NOMO-1 (cell line): ENCODE results near the gene GNAI3.

Experiments used
- DNase-seq, 2 experiments: peaks; one replicate each; lab custom pipeline; 2025; ENCODE audit not compliant: unreplicated experiment in 2 of 2; lab: John Stamatoyannopoulos, UW

GNAI3 gene

DNA sequence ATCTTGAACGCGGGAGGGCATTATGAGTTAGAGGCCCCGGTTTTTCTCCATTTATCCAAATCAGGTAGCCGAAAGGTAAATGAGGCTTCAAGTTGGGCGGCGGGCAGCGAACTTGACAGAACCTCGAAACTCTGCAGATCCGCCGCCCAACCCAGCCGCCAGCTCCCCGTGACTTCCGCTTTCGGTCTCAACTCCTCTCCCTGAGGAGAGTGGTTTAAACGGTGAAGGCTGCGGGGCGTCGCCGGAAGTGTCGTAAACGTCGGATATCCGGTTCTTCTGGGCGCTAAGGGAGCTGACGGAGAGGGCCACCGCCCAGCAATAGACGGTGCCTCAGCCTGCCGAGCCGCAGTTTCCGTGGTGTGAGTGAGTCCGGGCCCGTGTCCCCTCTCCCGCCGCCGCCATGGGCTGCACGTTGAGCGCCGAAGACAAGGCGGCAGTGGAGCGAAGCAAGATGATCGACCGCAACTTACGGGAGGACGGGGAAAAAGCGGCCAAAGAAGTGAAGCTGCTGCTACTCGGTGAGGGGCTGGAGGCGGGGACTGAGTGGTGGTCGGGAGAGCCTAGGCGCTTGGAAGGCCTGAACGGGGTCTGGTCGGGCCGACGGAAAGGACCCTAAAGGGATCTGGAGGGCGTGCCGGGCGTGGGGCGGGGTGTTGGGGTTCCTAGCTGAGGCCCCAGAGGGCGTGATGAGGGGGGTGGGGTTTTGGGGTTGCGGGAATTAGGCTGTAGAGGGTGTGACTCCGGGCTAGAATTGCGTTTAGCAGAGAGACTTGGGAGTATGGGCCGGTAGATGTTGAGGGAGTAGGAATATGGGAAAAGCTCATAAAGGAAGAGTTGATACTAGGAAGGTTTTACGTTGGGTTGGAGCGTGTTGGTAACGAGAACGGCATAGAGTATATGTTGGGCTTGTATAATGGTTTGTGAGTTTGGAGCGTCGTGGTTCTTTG is at the start of gene GNAI3:
GNAI3 (plus strand) TSS at position 295 of the 947 bp plus-strand sequence; CDS start at position 401, 106 bp downstream.
- peak; percentile 92 to 97 for DNase-seq

DNA sequence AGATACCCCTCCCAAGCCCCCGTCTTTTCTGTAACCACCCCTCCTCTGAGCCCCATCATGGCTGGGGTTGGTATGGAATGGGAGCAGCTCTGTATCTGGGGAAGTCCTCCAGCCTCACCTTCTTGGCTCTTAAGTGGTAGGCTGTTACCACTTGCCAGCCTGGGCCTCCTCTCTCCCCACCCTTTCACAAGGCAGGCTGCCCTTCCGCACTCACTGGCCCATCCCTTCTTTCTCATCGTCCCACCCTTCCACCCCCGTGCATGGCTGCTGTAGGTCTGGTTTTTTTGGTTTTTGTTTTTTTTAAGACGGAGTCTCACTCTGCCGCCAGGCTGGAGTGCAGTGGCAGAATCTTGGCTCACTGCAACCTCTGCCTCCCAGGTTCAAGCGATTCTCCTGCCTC is 49.3 kb upstream of the GNAI3 start:
- DNase-seq: no peak

DNA sequence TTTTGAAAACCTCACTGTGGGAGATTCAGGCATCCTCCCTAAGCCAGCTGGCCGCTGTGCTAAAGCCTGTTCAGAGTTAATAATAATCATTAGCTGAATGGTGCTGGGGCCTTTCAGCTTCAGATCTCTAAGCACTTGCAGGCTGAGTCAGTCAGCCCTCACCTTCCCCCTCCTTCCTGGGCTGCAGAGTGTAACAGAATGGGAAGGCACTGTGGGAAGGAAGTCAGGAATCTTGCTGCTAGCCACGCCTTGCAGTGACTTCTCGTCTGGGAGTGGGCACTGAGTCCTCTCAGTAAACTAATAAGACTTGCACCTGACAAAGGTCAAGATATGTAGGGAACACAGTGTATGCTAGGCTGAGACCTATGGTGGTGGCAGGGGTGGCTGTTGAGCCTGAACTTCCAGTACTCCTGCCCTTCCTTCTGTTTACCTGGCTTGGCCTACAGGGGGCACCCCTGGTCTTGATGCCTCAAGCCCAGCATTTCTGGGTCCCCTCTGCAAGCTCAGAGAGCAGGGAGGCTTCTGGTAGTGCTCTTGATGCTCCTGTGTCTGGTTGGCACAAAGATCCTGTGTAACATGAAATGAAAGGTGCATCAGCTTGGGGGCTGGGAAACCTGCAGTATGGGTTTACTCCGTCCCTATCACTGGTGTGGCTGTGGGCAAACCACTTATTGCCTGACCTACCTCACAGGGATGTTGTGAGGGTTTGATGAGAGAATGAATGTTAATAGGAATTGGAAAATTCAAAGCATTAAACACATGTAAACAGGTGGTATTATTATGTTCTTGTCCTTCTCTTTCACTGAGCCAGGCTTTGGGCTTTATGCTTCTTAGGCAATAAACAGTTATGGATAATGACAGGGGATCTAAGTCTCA is 48.5 kb upstream of the GNAI3 start:
- peak; percentile 8 to 14 for DNase-seq

DNA sequence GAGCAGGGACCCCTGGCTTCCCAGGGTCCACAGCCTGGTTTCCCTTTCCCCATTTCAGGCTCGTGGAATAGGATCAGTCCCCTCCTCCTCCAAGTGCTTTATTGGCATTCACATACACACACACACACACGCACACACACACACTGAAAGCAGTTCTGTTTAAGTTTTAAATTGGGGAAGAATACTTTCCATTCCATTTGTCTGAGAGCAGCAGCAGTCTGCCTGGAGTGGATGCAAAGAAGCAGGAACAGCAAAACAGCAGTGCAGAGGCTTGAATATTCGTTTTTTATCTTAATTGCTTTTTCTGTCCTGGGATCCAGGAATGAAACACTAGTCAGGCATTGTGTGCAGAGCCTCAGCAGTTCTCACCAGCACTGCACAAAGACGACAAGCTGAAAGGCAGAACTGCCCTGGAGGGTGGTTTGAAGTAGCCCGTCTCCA is 47.5 kb upstream of the GNAI3 start:
- no peak for DNase-seq

DNA sequence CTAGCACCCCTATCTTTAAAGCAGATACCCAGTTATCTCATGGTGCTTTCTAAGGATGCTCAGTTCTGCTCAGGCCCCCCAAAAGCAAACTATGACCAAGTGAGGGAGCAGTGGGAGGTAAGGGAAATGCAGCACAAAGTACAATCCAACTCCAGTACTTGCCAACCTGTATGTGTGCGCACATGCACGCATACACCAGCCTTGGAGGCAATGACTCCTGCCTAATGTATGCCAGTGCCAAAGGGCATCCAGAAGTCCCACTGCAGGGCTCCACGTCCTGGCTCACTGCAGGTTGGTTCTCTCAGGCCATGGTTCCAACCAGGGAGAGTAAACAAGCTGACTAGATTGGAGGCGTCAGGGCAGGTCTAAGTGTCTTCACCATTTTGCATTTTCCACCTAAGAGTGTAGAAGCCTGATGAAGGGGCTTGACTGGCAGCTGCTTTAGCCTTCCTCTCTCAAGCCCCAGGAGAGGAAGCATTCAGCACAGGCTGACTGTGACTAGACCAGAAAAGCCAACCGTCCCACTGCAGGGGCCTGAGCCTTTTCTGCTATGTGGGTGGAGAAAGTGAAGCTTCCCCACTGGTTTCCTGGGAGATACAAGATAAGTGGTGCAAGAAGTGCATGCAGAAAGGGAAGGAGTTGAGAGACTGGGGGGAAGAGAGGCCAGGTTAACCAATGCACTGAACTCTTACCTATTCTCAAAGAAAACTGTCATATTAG is 46.6 kb upstream of the GNAI3 start:
- no peak for DNase-seq

DNA sequence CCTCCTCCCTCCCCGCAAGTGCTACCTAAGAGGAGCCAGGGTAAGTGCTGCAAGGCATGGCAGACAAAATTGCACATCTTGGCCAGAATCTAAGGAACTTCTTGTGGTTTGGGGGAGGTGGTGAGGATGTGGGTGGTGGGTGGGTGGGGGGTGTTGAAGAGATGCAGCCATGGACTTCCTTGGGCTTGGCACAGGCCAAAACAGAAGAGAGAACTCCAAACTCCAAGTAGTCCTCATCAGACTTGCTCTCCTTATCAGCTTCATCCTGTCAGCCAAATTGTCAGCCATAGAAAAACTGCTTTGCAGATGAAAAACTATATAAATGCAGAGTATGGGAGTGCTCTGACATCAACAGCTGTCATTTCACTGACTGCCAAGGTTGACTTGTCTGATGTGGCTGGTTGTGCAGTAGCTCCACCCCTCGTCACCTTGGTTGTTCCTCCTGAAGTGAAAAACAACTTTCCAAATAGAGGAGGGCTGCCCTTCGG is 46.0 kb upstream of the GNAI3 start:
- DNase-seq: no peak

DNA sequence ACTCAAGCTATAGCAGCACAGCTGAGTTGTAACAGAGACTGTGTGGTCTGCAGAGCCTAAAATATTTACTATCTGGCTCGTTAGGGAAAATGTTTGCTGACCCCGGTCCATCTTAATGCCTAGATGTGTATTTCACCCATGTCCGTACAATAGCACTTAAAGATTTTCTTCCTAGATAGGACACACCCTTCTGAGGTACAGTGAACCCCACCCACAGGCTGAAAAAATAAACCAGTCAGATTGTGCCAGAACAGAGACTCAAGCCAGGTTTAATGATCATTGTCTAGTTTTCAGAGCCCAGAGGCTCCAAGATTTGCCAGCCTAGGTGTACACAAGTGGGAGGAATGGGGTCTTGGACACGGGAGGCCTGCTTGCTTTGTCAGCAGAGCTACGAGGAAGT is 44.5 kb upstream of the GNAI3 start:
- DNase-seq: no peak

DNA sequence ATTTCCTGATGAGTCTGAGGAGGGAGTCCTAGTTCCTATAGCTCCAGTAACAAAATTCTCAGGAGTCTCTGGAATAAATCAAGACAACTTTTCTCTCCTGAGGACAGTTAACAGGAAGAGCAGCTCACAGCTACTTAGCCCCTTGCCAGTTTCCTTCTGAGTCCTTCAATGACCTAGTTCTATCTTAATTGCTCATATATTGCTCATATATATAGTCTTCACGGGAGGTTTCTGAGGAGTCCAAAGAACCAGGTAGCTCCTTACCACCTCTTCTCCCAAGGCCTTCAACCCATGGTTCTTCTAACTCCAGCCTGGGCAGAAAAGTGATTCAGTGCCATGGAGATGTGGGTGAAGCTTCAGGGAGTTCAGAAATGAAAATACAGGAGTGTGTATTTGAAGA is 43.4 kb upstream of the GNAI3 start:
- no peak for DNase-seq

DNA sequence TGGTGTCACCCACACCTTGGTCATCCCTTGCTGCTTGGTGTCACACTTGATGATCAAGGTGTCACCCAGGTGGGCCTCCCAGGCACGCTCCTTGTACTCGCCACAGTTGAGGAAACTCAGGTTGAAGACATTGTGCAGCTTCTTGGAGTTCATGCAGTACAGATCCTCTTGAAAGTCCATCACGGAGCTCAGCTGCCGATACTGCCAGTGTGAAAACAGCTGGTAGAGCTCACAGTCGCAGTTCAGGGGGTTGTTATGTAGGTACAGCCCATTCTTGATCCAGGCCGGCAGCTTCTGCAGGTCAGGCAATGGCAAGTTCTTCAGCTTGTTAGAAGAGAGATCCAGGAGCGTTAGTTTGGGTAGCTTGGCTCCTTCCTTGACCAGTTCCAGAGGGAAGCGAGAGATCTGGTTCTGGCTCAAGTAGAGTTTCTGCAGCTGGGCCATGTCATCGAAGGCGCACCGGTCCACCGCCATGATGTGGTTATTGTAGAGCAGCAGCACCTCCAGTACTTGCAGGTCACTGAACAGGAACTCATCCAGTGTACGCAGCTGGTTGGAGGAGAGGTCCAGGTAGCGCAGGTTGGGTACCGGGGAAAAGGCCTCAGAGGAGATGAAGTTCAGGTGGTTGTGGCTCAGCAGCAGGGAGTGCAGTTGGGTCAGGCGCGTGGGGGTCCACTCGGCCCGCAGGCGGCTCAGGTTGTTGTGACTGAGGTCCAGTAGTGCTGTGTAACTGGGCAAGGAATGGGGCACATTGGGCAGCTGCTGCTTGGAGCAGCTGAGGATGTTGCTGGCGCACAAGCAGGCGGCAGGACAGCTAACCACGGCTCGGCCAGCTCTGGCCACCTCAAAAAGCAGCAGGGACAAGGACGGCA is 40.2 kb upstream of the GNAI3 start:
- DNase-seq: no peak

DNA sequence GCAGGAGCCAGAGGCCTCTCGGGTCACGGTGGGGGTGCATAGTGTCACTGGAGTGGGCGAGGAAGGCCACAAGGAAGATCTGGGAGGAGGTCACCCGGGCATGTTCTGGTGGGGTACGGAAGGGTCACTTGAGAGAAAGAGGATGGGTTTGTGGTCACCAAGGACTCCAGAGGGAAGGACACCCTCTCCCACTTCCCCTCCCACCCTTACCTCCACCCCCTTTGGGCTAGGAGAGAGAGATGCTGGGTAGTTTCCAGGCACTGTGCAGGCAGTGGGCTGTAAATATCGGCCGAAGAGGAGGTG is 39.6 kb upstream of the GNAI3 start:
- DNase-seq: no peak

DNA sequence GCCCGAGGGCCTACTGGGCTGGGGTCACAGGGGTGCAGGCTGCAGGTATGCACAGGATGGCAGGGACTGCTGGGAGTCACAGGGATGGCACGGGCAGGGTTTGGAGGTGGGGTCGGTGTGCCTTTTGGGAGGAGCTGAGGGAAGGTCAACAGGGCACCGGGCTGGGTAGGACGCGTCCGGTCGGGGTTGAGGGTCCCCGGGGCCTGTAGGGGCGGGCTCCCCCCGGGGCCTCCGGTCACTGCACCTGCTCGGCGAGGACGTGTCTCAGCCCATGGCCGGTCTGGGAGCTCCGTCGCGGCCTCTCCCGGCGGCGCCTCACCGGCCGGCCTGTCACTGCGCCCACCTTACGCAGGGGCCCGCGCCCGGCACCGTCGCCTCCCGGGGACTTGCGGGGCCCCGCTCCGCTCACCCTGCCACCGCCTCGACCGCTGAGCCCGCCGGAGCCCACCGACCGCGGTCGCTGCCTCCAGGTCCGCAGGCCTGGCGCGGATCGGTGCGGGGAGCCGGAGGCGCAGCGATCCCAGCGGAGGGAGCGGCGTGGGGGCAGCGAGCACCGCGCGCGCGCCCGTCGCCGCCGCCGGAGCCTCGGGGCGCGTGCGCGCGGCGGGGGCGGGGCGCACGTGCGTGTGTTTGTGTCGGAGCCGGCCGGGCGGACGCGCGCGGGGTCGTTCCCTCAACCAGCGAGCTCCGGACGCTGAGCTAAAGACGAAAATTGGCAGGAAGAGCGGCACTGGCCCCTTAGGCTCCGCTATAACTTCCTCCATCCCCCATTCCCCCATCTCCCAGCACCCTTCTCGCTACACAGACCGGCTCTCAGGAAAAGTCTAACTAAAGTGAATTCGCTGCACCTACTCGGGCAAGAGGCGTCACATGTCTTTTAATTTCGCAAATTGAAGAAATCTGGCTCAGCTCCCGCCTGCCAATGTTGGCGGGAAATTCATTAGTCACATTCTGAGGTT is 39.0 kb upstream of the GNAI3 start, which contains the start of gene AMIGO1:
AMIGO1 (minus strand) TSS at position 552 of the 959 bp plus-strand sequence. CDS start 815 bp downstream, outside the sequence.
- peak; percentile 34 to 59 for DNase-seq

DNA sequence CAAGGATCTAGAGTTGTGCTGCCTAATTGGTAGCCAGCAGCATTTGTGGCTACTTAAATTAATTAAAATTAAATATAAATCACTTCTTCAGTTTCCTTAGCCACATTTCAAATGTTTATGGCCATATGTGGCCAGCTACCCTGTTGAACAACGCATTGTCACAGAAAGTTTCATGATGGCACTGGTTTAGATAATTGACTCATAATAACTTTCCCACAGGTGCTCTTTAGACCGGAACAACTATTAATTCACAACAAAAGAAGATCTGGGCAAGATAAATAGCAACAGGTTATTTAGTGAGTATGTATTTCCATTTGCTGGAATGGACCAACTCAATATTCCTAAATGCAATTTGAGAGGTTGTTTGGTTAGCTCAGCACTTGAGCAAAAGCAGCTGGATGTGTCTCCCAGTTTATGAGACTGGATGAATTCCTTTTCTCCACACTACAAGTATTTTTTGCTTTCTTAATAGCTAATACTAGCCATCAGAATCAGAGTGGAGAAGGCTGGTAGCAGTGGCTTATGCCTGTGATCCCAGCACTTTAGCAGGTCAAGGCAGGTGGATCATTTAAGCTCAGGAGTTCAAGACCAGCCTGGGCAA is 35.2 kb upstream of the GNAI3 start:
- DNase-seq: no peak

DNA sequence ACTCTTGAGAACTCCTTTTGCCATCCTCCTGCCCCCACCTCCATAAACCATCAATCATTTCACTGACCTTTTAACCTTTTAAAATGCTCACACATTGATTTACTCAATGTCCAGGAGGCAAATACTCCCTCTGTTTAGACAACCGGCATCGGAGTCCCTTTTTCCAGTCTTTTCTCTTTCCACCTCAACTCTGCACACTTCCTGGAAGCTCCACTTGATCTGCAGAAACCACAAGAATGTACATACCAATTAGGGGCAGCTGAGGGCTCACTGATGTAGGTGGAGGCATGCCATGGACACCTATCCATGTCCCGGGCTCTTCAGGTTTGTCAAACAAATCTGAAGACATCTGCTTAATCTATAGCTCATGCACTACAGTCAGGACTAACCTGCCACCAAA is 33.6 kb upstream of the GNAI3 start:
- DNase-seq: no peak

DNA sequence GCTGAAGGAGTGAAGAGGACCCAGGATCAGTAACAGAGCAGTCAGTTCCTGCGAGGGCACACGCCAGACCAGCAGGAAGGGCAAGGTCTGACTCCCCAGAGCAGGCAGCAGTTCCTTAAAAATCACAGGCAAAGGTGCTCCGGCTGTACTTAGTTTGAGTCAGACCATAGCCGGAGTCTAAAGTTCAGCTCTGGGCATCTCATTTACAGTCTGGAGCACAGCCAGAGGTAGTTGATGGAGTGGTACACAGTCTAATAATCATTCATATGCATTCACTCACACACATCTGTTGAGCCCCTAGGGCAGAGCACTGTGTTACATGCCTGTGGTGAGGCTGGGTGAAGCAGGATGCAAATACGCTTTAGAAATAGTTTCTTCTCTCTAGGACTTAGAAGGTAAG is 31.5 kb upstream of the GNAI3 start:
- no peak for DNase-seq

DNA sequence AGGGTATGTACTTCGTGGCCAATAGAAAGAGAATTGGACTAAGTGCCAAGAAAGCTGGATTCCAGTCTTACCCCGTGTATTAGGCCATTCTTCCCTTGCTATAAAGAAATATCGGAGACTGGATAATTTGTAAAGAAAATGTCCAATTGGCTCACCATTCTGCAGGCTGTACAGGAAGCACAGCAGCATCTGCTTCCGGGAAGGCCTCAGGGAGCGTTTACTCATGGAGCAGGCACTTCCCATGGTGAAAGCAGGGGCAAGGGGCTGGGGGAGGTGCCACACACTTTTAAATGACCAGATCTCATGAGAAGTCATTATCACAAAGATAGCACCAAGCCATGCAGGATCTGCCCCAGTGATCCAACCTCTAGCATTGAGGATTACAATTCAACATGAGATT is 31.1 kb upstream of the GNAI3 start:
- no peak for DNase-seq

DNA sequence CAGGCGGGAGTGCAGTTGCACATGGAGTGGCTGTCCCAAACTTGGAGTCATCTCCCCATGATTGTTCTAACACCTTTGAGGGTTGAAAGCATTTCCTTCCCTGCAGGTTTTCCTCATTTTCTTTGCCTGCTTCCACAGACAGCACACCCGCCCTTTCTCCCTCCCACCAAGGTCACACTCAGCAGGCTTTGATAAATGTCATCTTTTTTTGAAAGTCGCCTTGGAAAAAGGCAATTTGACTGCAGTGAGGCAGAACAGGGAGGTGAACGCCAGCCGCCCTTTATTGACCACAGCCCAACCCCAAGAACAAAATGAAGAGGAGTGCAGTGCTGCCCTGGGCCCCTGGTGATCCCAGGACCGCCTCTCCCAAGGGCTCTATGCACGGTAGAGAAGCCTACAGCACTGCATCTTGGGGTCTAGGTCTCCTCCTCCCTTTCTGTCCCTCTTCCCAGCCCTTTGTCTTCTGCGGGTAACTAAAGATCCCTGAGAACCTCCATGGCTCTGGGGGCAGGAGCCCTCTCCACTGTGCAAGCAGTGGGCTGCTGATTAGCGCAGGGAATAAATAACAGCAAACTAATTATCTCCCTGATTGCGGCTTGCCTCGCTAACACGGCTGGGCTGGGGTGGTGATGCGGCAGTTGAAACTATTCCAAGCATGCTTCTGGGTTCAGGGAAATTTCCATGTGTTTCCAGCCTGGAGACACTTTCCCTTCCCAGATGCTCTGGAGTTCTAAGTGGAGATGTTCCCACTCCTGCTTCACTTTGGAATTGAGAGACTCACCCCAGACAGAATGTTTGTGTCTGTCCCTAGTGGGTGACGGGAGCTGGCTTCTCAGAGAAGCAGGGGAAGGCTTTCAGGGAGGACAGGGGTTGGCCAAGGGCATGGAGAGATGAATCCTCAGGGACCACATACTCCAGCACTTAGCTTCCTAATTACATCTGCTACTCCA is 27.1 kb upstream of the GNAI3 start:
- DNase-seq: no peak

DNA sequence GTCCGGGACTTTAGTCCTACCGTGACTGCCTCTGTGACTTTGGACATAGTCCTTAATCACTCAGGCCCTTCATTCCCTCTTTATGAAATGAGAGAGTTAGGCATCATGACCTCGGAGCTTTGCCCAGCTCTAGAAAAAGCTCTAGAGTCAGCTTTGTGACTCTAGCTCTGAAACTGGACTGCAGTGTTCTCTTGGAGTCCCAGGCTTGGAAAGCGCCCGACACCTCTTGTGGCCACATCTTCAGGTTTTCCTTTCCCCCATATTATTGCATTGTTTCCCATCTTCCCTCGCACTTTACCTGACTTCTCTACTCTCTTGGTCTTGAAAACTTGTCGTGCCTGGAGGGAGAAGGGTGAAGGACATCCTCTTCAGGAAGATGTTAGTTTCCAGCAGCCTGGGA is 26.4 kb upstream of the GNAI3 start:
- DNase-seq: no peak
